Measurements from ENCODE around the gene REXO5. TPM values are rescaled to one million over a fixed set of nuclear protein-coding genes. Genes with fewer than 3 reads are reported as not detected.

The REXO5 gene
- total RNA-seq (1 to 10 TPM in 6 of 7 donors, under 1 TPM in 1; 0.73 to 7.6 (median 2.4) TPM), polyA plus RNA-seq (1 to 10 TPM; 4.0 to 4.8 TPM)
- long read RNA-seq, donor 1, partial matches to known transcripts = 1 of 3 reads
- long read RNA-seq, donor 1, other reads (novel, unspliced or antisense) = 1 of 3 reads
- long read RNA-seq, donor 2, transcript REXO5-201 (20 exons, 2,722 nt) = major isoform, 19 of 62 reads
- long read RNA-seq, donor 2, partial matches to known transcripts = 35 of 62 reads
- long read RNA-seq, donor 2, other reads (novel, unspliced or antisense) = 5 of 62 reads
- long read RNA-seq, donor 3, partial matches to known transcripts = 0 of 4 reads
- long read RNA-seq, donor 3, other reads (novel, unspliced or antisense) = 2 of 4 reads

- intact Hi-C loops (cut with DNase I) = no loop called here
- H3K9me3 ChIP-seq = no peaks in the 10 kb centered on the region
- peak within 1 kb of the TSS; percentile 1 to 69 for H3K27ac ChIP-seq
- DNase-seq = peak; percentile 83 to 92 (median 85)
- H3K4me1 ChIP-seq (ENCODE audit: insufficient read depth) = peaks cover 1% of the 10 kb centered on the region
- no peaks in the 10 kb centered on the region for H3K36me3 ChIP-seq
- 0 to 1% (median 0%) methylated on average over 71 to 74 of the region's 74 CpGs for WGBS, 3 donors
- no peaks in the 10 kb centered on the region for H3K27me3 ChIP-seq
- H3K4me3 ChIP-seq = peak within 1 kb of the TSS; percentile 85
- TF ChIP-seq POLR2A (IDR thresholded peaks at IDR 0.05) = no peak
- TF ChIP-seq CTCF (IDR thresholded peaks at IDR 0.05) = peak in 1 of 3 donors; percentile 20
These were observed at the start of gene REXO5, which contains the start of gene ERI2 for GRCh38 chr16:20806168-20807050. TSS of gene REXO5 (plus strand) at chr16:20806527. CDS start at chr16:20806954, 427 bp downstream. TSS of gene ERI2 (minus strand) at chr16:20806472. CDS start at chr16:20806430, 42 bp downstream.

- no peak for DNase-seq
- H3K9me3 ChIP-seq = no peaks in the 10 kb centered on the region
- WGBS, 3 donors = 62 to 81% (median 67%) methylated on average over 2 of the region's 2 CpGs
- H3K27ac ChIP-seq = no peak overlapping the region
- intact Hi-C loops (cut with DNase I) = no loop called here
- H3K4me3 ChIP-seq = no peak overlapping the region
- no peaks in the 10 kb centered on the region for H3K27me3 ChIP-seq
- peaks cover 3% of the 10 kb centered on the region for H3K4me1 ChIP-seq (ENCODE audit: insufficient read depth)
- TF ChIP-seq CTCF (IDR thresholded peaks at IDR 0.05) (no peak), POLR2A (IDR thresholded peaks at IDR 0.05) (no peak), EP300 (IDR thresholded peaks at IDR 0.05) (no peak)
- H3K36me3 ChIP-seq = no peaks in the 10 kb centered on the region
These were observed 46.0 kb upstream of the REXO5 start for GRCh38 chr16:20760346-20760745.

GRCh38 chr16:20761175-20761574 lies 45.2 kb upstream of the REXO5 start:
- Histone ChIP-seq H3K9me3 (no peaks in the 10 kb centered on the region), H3K27ac (no peak overlapping the region), H3K27me3 (no peaks in the 10 kb centered on the region), H3K4me3 (no peak overlapping the region), H3K4me1 (ENCODE audit: insufficient read depth) (peaks cover 3% of the 10 kb centered on the region), H3K36me3 (no peaks in the 10 kb centered on the region)
- TF ChIP-seq POLR2A (IDR thresholded peaks at IDR 0.05) (no peak), EP300 (IDR thresholded peaks at IDR 0.05) (no peak), CTCF (IDR thresholded peaks at IDR 0.05) (no peak)
- WGBS, 3 donors = 79 to 91% (median 81%) methylated on average over 1 of the region's 1 CpG
- DNase-seq = no peak
- intact Hi-C loops (cut with DNase I) = no loop called here

- Histone ChIP-seq H3K36me3 (no peaks in the 10 kb centered on the region), H3K4me3 (no peak overlapping the region), H3K27ac (peak overlapping the region in 1 of 2 donors; percentile 66), H3K27me3 (no peaks in the 10 kb centered on the region), H3K9me3 (no peaks in the 10 kb centered on the region), H3K4me1 (ENCODE audit: insufficient read depth) (peaks cover 5% of the 10 kb centered on the region)
- intact Hi-C loops (cut with DNase I) = no loop called here
- DNase-seq = no peak
- 96 to 99% (median 97%) methylated on average over 3 of the region's 3 CpGs for WGBS, 3 donors
- TF ChIP-seq CTCF (IDR thresholded peaks at IDR 0.05) (no peak), EP300 (IDR thresholded peaks at IDR 0.05) (no peak), POLR2A (IDR thresholded peaks at IDR 0.05) (no peak)
These were observed 43.8 kb upstream of the REXO5 start for GRCh38 chr16:20762404-20763123.

Data from ovary (tissue), 10 donors.